GM12872 (cell line): ENCODE data around the gene DOK5.

ENCODE experiments used
- TF ChIP-seq, protein P1 (sequence below): IDR thresholded peaks from 3 replicates; pipeline ENCODE4 v1.5.1; 2011; ENCODE audit warnings: low read depth, mild to moderate bottlenecking, low read length, moderate library complexity; ENCODE audit not compliant: insufficient read depth

Gene DOK5

DNA sequence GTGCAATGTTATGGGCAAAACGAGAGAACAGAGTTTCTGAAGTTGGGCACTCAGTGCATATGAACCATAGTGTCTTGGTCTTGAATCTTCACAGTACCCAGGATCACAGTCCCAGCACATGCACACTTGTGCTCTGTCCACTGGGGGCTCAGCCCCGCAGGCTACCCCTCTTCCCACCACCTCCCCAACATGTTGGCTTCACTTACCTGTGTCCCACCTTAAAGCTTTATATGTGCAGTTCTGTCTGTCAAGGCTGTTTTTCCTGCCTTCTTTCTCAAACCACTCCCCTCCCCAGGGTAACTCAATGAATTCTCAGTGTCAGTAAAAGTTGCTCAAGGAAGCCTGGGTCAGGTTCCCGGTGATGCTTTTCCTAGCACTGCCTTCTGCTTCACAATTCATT lies 129.9 kb downstream of the DOK5 start:
- TF ChIP-seq, protein P1, sequence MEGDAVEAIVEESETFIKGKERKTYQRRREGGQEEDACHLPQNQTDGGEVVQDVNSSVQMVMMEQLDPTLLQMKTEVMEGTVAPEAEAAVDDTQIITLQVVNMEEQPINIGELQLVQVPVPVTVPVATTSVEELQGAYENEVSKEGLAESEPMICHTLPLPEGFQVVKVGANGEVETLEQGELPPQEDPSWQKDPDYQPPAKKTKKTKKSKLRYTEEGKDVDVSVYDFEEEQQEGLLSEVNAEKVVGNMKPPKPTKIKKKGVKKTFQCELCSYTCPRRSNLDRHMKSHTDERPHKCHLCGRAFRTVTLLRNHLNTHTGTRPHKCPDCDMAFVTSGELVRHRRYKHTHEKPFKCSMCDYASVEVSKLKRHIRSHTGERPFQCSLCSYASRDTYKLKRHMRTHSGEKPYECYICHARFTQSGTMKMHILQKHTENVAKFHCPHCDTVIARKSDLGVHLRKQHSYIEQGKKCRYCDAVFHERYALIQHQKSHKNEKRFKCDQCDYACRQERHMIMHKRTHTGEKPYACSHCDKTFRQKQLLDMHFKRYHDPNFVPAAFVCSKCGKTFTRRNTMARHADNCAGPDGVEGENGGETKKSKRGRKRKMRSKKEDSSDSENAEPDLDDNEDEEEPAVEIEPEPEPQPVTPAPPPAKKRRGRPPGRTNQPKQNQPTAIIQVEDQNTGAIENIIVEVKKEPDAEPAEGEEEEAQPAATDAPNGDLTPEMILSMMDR = no peak

DNA sequence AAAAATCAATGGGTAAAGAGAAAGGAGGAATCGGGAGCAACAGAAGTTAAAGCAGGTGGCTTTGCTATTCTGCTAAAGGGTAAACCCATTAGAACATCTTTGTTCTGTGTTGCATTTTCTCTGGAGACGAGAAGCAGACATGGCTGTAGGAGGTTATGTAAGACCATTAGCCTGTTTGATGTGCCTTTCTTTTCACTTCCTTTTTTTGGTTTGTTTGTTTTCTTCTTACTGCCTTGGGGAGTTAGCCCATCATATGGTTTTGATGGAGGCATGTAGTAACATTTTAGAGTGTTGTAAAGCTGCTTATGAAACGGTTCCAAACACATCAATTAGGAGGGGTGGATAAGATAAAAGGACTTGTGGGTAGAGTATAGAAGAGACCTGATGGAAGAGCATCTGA lies 131.0 kb downstream of the DOK5 start:
- TF ChIP-seq, protein P1 = no peak

DNA sequence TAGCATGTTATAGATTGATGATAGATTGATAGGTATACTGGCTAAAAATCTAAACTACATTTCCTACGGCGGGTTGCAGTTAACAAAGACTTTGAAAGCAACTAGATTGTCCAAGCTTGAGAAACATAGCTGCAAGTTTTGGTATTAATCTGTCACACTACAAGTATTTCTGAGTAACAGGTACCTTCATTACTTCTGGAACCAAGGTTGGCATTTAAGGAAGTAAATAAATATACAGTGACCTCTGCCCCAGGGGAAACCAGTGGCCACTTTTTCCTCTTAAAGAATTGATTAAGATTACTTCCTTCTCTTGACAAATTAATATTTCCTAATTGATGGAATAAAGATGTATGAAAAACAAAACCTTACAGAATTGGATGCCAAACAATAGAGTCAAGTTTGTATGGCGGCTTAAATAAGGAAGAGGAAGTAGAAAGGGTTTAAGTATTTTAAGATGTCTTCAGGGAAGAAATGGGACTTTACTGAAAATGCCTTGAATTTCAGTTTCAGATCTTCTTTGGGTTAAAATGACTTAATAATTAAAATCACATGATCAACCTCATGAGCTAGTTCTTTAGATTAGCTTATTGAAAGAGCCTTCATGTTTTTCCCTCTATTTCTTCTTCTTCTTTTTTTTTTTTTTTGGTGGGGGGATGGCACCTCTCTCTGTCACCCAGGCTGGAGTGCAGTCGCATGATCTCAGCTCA lies 132.8 kb downstream of the DOK5 start:
- TF ChIP-seq, protein P1 = no peak

DNA sequence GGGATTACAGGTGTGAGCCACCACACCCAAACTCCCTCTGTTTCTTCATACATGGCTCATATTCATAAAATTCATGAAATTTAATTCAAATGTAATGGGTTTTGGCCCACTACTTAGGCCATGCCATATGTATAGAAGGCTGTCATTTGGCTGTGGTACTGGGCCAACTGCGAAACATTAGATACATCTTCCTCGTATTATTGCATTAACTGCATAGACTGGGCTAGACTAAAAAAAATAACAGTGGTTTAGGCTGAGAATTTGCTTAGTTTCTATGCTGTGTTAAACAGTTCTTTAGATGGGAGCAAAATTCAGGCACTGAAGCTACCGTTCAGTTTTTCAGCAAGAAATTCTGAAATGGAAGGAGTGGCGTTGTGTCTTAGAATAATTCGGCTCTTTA lies 133.6 kb downstream of the DOK5 start:
- TF ChIP-seq, protein P1 = no peak

DNA sequence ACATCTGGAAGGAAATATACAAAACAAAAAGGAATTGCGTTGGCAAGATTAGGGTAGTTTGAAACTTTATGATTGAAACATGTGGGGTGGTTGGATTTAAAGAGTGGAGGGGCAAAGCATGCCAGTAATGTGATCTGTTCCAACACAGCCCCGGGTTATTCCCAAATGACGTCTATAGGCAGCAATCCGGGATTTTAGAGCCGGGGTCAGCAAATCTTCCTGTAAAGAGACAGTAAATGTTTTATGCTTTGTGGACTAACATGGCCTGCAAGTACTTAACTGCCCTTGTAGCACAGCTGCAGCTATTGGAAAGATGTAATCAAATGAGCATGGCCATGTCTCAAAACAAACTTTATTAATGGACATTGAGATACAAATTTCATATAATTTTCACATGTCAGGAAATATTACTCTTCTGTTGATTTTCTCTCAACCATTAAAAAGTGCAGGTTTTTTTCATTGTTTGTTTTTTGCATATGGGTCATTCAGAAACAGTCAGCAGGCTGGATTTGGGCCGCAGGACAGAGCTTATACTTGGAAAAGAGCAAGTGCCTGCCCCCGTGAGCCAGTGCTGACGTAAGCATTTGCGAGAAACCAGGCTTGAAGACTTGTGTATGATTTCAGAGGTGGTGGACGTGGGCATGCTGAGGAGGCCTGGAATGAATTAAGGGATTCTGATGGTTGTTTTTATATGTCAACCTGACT lies 136.5 kb downstream of the DOK5 start:
- TF ChIP-seq, protein P1 = no peak

DNA sequence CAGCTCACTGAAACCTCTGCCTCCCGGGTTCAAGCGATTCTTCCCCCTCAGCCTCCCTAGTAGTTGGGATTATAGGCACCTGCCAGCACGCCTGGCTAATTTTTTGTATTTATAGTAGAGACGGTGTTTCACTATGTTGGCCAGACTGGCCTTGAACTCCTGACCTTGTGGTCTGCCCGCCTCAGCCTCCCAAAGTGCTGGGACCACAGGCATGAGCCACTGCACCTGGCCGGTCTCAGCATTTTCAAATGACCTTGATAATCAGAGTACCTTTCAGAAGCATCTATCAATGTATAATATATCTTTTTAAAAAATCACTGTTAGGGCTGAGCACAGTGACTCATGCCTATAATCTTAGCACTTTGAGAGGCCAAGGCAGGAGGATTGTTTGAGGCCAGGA lies 143.0 kb downstream of the DOK5 start:
- TF ChIP-seq, protein P1 = no peak

DNA sequence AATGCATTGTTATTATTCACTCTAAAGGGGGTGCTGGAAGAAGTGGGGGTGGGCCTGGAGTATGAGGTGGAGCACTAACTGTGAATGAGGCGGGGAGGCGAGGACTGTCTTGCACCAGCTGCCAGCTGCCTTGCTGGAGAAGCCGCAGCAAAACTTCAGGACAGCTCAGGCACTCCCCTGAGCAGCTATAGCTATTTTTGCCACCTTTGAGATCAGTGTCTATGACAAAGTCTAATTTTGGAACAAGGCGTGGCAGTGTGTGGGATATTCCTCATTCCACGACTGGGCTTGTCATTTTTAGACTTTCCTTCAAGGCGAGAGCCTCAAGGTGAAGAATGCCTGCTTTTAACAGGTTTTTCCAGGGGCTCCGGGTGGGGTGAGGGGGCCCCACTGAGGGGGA lies 143.8 kb downstream of the DOK5 start:
- TF ChIP-seq, protein P1 = no peak
